HG03103 (cell line): ENCODE measurements around the gene PIN4.
"Not testable (repeated sequence)": the region's sequence is repeated elsewhere in the genome, so short reads cannot be mapped to it uniquely, and the experiment has no call there.

Experiments
- ATAC-seq: cut with Tn5 transposase; IDR thresholded peaks from one replicate; pipeline ENCODE4 v1.9.1; 2021; ENCODE audit warnings: low read depth; ENCODE audit not compliant: unreplicated experiment

Gene PIN4

GRCh38 chrX:72201836-72202536 lies 20.4 kb downstream of the PIN4 start:
- no peak for ATAC-seq

GRCh38 chrX:72202792-72203401 lies 21.3 kb downstream of the PIN4 start:
- no peak for ATAC-seq

GRCh38 chrX:72203421-72203820 lies 21.9 kb downstream of the PIN4 start:
- ATAC-seq, result no peak

GRCh38 chrX:72205706-72206105 lies 24.1 kb downstream of the PIN4 start:
- no peak for ATAC-seq

- ATAC-seq, result no peak
Observed at GRCh38 chrX:72207366-72207765, 25.8 kb downstream of the PIN4 start.

GRCh38 chrX:72208126-72208800 lies 26.7 kb downstream of the PIN4 start:
- ATAC-seq, result no peak

- no peak for ATAC-seq
Observed at GRCh38 chrX:72216973-72217372, 35.4 kb downstream of the PIN4 start.

GRCh38 chrX:72220375-72220774 lies 38.8 kb downstream of the PIN4 start:
- not testable (repeated sequence) for ATAC-seq

- no peak for ATAC-seq
Observed at GRCh38 chrX:72230290-72230689, 48.7 kb downstream of the PIN4 start.

- no peak for ATAC-seq
Observed at GRCh38 chrX:72236841-72237240, 55.3 kb downstream of the PIN4 start.

- no peak for ATAC-seq
Observed at GRCh38 chrX:72238183-72238582, 56.6 kb downstream of the PIN4 start.

- peak; percentile 96 for ATAC-seq
Observed at GRCh38 chrX:72238721-72239475, 57.3 kb downstream of the PIN4 start, which contains the start of gene ERCC6L. TSS of gene ERCC6L (minus strand) at chrX:72239027. CDS start at chrX:72238911, 116 bp downstream.

GRCh38 chrX:72240976-72241375 lies 59.4 kb downstream of the PIN4 start:
- no peak for ATAC-seq

- ATAC-seq, result no peak
Observed at GRCh38 chrX:72243472-72243871, 61.9 kb downstream of the PIN4 start.

- no peak for ATAC-seq
Observed at GRCh38 chrX:72245461-72246089, 64.0 kb downstream of the PIN4 start.

- no peak for ATAC-seq
Observed at GRCh38 chrX:72247206-72247942, 65.8 kb downstream of the PIN4 start.
